ENCODE data around the gene DLG2.

DNA sequence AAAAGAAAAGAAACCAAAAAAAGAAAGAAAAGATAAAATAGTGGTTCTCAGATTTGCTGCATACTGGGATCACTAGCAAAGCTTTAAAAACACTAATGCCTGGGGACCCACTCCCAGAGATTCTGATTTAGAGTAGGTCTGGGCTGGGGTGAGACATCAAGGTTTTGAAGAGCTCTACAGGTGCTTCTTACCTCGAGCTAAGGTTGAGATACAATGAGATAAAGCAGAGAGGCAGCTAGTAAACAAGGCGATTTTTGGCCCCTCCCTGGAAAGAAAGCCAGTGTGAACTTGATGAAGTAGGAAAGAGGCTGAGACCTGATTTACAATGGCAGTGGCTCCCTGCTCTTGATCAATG, 2013.4 kb downstream of the DLG2 start:
- TF ChIP-seq, protein P1, sequence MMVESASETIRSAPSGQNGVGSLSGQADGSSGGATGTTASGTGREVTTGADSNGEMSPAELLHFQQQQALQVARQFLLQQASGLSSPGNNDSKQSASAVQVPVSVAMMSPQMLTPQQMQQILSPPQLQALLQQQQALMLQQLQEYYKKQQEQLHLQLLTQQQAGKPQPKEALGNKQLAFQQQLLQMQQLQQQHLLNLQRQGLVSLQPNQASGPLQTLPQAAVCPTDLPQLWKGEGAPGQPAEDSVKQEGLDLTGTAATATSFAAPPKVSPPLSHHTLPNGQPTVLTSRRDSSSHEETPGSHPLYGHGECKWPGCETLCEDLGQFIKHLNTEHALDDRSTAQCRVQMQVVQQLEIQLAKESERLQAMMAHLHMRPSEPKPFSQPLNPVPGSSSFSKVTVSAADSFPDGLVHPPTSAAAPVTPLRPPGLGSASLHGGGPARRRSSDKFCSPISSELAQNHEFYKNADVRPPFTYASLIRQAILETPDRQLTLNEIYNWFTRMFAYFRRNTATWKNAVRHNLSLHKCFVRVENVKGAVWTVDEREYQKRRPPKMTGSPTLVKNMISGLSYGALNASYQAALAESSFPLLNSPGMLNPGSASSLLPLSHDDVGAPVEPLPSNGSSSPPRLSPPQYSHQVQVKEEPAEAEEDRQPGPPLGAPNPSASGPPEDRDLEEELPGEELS (CRISPR knock-in tag; IDR thresholded peaks at IDR 0.05): no peak
- TF ChIP-seq ZNF138 (CRISPR knock-in tag; conservative IDR thresholded peaks at IDR 0.05) (no peak), HMGA2 (CRISPR knock-in tag; IDR thresholded peaks at IDR 0.05) (no peak), GABPB1 (CRISPR knock-in tag; IDR thresholded peaks at IDR 0.05) (no peak), CTCF (IDR thresholded peaks at IDR 0.05) (no peak), ETV6 (CRISPR knock-in tag; IDR thresholded peaks at IDR 0.05) (no peak), KAT7 (CRISPR knock-in tag; IDR thresholded peaks at IDR 0.05; ENCODE audit: borderline replicate concordance) (no peak), JUN (CRISPR knock-in tag; IDR thresholded peaks at IDR 0.05) (no peak)
- TF ChIP-seq, protein P2, sequence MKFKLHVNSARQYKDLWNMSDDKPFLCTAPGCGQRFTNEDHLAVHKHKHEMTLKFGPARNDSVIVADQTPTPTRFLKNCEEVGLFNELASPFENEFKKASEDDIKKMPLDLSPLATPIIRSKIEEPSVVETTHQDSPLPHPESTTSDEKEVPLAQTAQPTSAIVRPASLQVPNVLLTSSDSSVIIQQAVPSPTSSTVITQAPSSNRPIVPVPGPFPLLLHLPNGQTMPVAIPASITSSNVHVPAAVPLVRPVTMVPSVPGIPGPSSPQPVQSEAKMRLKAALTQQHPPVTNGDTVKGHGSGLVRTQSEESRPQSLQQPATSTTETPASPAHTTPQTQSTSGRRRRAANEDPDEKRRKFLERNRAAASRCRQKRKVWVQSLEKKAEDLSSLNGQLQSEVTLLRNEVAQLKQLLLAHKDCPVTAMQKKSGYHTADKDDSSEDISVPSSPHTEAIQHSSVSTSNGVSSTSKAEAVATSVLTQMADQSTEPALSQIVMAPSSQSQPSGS (CRISPR knock-in tag; IDR thresholded peaks at IDR 0.05; ENCODE audit: borderline replicate concordance, low read depth): no peak

All from WTC11 (cell line).